AG10803 (cell line): ENCODE measurements around the gene PTPRD.

Experiments used
- DNase-seq: peaks from one replicate; pipeline ENCODE4 v3.0.0; 2010; ENCODE audit warnings: low read depth
- H3K4me3 ChIP-seq: 2 replicates; pipeline ENCODE4 v1.5.1; 2011; ENCODE audit warnings: mild to moderate bottlenecking, low read length, control low read depth
- TF ChIP-seq, protein P1 (sequence below): conservative IDR thresholded peaks from 2 replicates; pipeline ENCODE4 v1.5.1; 2011; ENCODE audit warnings: mild to moderate bottlenecking, low read length, control low read depth, inconsistent platforms

The PTPRD gene

DNA sequence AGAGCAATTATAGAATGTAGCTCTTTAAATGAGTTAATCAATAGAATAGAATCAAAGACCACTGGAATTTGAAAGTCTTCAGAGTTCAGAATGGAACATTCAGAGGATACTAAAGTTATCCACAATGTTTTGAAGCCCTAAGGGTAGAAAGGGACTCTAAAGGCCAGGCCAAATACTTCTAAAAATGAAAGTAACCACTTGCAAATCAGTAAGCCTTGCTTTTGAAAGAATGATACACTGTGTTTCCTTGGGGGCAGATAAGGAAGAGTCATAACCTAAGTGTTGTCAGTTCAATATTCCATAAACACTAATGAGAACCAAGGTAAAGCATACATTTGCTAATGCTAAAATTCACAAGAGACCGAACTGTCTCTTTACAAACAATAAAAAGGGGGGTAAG, 813.5 kb downstream of the PTPRD start:
- TF ChIP-seq, protein P1, sequence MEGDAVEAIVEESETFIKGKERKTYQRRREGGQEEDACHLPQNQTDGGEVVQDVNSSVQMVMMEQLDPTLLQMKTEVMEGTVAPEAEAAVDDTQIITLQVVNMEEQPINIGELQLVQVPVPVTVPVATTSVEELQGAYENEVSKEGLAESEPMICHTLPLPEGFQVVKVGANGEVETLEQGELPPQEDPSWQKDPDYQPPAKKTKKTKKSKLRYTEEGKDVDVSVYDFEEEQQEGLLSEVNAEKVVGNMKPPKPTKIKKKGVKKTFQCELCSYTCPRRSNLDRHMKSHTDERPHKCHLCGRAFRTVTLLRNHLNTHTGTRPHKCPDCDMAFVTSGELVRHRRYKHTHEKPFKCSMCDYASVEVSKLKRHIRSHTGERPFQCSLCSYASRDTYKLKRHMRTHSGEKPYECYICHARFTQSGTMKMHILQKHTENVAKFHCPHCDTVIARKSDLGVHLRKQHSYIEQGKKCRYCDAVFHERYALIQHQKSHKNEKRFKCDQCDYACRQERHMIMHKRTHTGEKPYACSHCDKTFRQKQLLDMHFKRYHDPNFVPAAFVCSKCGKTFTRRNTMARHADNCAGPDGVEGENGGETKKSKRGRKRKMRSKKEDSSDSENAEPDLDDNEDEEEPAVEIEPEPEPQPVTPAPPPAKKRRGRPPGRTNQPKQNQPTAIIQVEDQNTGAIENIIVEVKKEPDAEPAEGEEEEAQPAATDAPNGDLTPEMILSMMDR, result no peak
- DNase-seq, result no peak
- no peak overlapping the region for H3K4me3 ChIP-seq

DNA sequence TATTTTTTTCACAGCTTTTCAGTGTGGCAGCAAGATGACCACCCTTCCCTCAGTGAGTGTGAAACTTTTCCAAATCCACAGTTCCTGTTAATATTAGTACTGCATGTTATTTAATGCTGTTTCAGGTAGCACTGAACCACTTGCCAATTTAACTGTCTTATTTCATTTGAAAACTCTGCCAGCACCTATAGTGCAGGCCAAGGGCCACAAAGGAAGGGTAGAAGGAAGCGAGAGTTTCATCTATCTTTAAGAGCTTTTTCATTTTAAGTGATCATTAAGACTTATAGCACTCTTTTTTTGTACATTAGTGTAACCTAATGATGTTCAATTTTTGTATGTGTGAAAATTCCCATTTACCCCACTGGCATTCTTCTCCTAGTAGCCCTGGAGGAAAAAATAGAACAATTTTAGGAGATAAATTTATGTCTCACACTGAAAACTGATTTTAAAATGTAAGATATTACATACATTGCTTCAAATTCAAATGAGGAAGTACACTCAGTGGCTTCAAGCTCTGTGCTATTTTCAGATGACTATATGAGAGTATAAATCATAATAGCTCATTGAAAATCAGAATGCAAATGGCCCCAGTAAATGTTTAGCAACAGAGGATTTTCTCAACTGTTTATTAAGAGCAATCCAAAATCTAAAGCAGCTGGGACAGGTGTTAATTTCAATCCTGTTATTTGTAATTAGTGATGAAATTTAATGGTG, 820.5 kb downstream of the PTPRD start:
- no peak overlapping the region for H3K4me3 ChIP-seq
- no peak for DNase-seq
- TF ChIP-seq, protein P1, result no peak

DNA sequence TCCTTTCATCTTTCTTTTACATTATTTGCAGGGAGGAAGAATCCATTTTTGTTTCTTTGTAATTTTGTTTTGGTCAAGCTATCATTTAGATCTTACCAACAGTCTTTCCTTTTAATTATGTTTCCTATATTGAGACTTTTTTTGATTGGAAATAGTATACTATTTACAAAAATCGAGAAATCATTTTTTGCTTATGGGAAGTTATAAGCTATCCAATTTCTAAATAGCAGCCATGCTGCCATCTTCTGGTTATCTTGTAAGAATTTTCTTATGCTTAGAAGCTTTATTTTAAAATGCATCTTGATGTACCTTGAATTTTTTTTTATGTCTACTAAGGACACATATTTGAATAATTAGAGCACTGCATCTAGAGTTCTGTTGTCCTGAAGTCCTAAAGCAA, 821.2 kb downstream of the PTPRD start:
- TF ChIP-seq, protein P1, result no peak
- H3K4me3 ChIP-seq, result no peak overlapping the region
- DNase-seq, result no peak

DNA sequence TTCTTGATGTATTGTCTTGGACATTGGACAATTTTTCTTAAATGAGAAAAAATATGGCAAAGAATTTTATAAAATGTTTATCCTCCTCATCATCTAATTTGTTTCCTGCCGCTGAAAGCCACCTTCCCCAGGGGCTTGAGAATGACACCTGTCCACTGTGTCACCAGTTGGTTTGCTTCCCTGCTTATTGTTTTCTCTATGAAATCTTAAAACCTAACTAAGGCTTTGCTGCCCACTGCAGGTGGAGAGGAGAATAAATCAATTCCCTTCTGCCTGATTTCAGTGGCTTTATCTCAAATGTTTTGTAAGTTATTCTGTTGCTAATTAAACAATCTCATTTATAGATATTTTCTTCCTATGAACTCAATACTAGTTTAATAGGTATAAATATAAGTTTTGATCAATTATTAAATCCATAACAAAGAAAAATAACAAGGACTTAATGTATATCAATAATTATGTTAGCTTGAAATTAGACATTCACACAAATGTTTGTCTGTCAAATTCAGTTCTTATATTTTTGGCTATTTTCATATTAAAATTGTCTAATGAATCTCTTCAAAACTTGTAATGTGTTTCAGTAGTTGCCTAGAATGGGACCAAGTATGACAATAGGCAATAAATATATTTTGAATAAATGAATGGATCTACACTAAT, 822.5 kb downstream of the PTPRD start:
- DNase-seq, result no peak
- TF ChIP-seq, protein P1, result 0 out of 2 replicates have a peak, but pooled peaks have one; percentile 3
- no peak overlapping the region for H3K4me3 ChIP-seq

DNA sequence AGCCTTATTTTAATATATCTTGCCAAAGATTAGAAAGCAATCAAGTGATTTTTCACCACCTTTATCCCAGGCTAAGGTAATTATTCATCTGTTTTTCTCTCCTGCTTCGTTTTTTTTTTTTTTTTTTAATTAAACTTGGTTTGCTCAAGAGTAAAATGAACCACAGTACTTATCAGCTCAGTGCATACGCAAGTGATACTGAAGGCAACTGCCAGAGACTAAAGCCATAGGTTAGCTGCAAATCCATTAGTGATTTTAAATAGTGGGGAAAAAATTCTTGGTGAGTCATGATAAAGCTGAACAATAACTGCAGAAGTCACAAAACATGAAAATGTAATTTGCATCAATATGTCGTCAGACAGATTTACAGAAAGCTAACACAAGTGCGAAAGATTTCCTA, 829.1 kb downstream of the PTPRD start:
- TF ChIP-seq, protein P1, result no peak

DNA sequence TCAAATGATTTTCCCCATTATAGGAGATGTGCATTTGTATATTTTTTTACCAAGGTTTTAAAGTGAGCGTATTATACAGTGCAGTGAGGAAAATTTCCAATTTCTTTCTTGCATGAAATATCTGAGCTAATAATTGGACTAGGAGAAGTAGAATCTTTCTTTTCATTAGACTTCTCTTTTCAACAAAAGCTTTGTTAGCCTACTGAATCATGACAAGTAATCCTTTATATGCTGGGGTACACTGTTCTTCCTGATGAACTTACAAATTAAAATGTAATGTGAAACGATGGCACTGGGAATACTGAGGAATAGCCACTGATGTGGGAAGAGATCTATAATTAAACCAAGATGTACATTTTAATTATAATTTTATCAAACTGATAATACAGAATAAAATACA, 829.6 kb downstream of the PTPRD start:
- H3K4me3 ChIP-seq, result no peak overlapping the region
- TF ChIP-seq, protein P1, result no peak
- DNase-seq, result no peak

More for the DNA sequence above, 829.1 kb downstream of the PTPRD start:
- DNase-seq, result no peak
- H3K4me3 ChIP-seq, result no peak overlapping the region

DNA sequence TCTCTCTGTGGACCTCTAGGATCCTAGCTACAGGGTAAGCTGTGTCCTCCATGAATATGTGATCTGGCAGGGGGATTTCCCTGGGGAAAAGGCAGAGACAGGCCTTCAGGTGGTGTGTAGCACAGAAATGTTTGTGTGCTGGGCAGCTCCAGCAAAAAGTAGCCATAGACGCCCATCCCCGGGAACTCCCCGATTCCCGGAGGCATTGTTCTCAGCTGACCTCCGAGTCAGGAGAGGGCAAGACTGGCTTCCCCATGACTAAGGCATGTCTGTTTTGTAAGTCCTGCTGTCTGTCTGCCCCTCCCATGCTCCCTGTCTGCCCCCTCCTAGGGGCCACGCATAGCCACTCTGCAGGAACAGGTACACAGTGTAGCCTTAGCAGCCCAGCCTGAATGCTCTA, 834.5 kb downstream of the PTPRD start:
- TF ChIP-seq, protein P1, result no peak
- no peak overlapping the region for H3K4me3 ChIP-seq
- no peak for DNase-seq
